Endodermal cell (in vitro differentiated cells): Measurements from ENCODE around the gene SLC25A21. TPM values are rescaled to one million over a fixed set of nuclear protein-coding genes. Genes with fewer than 3 reads are reported as not detected.
"Not testable (repeated sequence)": the region's sequence is repeated elsewhere in the genome, so short reads cannot be mapped to it uniquely, and the experiment has no call there.

Experiments used
- DNase-seq: peaks from one replicate; pipeline ENCODE4 v3.0.0-alpha.2; 2017
- H3K27ac ChIP-seq: 2 replicates; pipeline ENCODE4 v1.5.1; 2013; ENCODE audit warnings: mild to moderate bottlenecking, low read depth, low read length, moderate library complexity
- H3K27me3 ChIP-seq: 2 replicates; pipeline ENCODE4 v1.6.1; 2013; ENCODE audit warnings: mild to moderate bottlenecking, low read length, moderate library complexity; ENCODE audit not compliant: insufficient read depth, control insufficient read depth, poor library complexity, severe bottlenecking
- H3K36me3 ChIP-seq: 2 replicates; pipeline ENCODE4 v1.7.0; 2013; ENCODE audit warnings: mild to moderate bottlenecking, low read length, moderate library complexity; ENCODE audit not compliant: control insufficient read depth, insufficient read depth
- H3K4me1 ChIP-seq: one replicate; pipeline ENCODE4 v1.7.0; 2013; ENCODE audit warnings: low read length; ENCODE audit not compliant: control insufficient read depth, insufficient read depth
- H3K4me3 ChIP-seq: 2 replicates; pipeline ENCODE4 v1.5.1; 2013; ENCODE audit warnings: mild to moderate bottlenecking, low read length, moderate library complexity
- H3K9ac ChIP-seq: 2 replicates; pipeline ENCODE4 v1.6.1; 2013; ENCODE audit warnings: mild to moderate bottlenecking, low read length, moderate library complexity; ENCODE audit not compliant: poor library complexity, severe bottlenecking; ENCODE audit errors: extremely low read depth
- H3K9me3 ChIP-seq: 2 replicates; pipeline ENCODE4 v1.6.1; 2013; ENCODE audit warnings: mild to moderate bottlenecking, low read length, moderate library complexity; ENCODE audit not compliant: control insufficient read depth
- H3K27ac Mint-ChIP-seq: 2 replicates; pipeline ENCODE4 v1.8.0; 2020; ENCODE audit warnings: mixed read lengths
- H3K27me3 Mint-ChIP-seq: 2 replicates; pipeline ENCODE4 v1.8.0; 2021; ENCODE audit warnings: mild to moderate bottlenecking, mixed read lengths; ENCODE audit not compliant: insufficient read depth
- H3K36me3 Mint-ChIP-seq: 2 replicates; pipeline ENCODE4 v1.8.0; 2020; ENCODE audit warnings: low read depth, mixed read lengths
- H3K4me1 Mint-ChIP-seq: 2 replicates; pipeline ENCODE4 v1.8.0; 2020; ENCODE audit warnings: mixed read lengths
- H3K4me3 Mint-ChIP-seq: 2 replicates; pipeline ENCODE4 v1.8.0; 2020; ENCODE audit warnings: mild to moderate bottlenecking, moderate library complexity, mixed read lengths
- H3K9me3 Mint-ChIP-seq: 2 replicates; pipeline ENCODE4 v1.8.0; 2020; ENCODE audit warnings: mild to moderate bottlenecking, mixed read lengths
- WGBS, 2 experiments: methylation state at CpG; one replicate each; pipeline versions ENCODE4 v1.1.5 to v1.1.7; 2013; ENCODE audit warnings: missing lambda C conversion rate in 2 of 2, mixed read lengths in 1 of 2; ENCODE audit not compliant: insufficient coverage in 1 of 2, insufficient read length in 1 of 2; 5-methylcytosine and 5-hydroxymethylcytosine counted together
- total RNA-seq, 2 donors: library from RNA; stranded (reverse); fragmentation: NEBNext Ultra II Directional in 1 of 2; extraction: Animal tissue kit (Norgen Biotek cat#: 25700) in 1 of 2; gene quantifications; 2 replicates in 1 of 2; 3 replicates in 1 of 2; pipeline ENCODE4 v1.2.1, GENCODE V29; 2021
- TF ChIP-seq, protein P1 (sequence below): fragments of 200-600 bp; sonication (generic); conservative IDR thresholded peaks from 2 replicates; pipeline ENCODE4 v1.5.0; 2021; ENCODE audit warnings: antibody characterized with exemption, mild to moderate bottlenecking

Gene SLC25A21
- total RNA-seq, 2 donors from 2014 or later, result 1.9 TPM

DNA sequence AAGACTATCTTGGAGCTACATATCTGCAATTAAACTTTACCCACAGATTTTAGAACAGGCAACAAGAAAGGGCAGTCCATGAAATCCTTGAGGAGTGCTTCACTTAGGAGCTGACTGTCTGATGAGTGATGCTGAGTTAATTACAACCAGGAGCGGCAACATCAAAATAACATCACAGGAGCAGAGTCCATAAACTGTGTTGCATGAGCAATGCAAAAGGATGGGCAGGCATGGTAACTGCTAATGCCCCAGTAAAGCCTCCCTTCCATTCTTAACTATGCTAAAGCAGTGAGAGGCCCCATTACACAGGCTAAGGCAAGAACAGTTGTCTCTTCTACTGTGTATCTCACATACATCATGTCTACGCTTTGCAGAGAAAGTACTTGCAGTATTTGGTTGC, 354.2 kb downstream of the SLC25A21 start:
- Histone ChIP-seq H3K9ac (no peak overlapping the region), H3K4me3 (no peak overlapping the region), H3K27ac (no peak overlapping the region), H3K9me3 (no peaks in the 10 kb centered on the region), H3K4me1 (peaks cover 5% of the 10 kb centered on the region), H3K36me3 (no peaks in the 10 kb centered on the region), H3K27me3 (no peaks in the 10 kb centered on the region)
- Mint-ChIP-seq H3K9me3 (no peaks in the 10 kb centered on the region), H3K27ac (no peak overlapping the region), H3K4me1 (peaks cover 12% of the 10 kb centered on the region), H3K4me3 (no peak overlapping the region), H3K36me3 (no peaks in the 10 kb centered on the region), H3K27me3 (no peaks in the 10 kb centered on the region)
- TF ChIP-seq, protein P1, sequence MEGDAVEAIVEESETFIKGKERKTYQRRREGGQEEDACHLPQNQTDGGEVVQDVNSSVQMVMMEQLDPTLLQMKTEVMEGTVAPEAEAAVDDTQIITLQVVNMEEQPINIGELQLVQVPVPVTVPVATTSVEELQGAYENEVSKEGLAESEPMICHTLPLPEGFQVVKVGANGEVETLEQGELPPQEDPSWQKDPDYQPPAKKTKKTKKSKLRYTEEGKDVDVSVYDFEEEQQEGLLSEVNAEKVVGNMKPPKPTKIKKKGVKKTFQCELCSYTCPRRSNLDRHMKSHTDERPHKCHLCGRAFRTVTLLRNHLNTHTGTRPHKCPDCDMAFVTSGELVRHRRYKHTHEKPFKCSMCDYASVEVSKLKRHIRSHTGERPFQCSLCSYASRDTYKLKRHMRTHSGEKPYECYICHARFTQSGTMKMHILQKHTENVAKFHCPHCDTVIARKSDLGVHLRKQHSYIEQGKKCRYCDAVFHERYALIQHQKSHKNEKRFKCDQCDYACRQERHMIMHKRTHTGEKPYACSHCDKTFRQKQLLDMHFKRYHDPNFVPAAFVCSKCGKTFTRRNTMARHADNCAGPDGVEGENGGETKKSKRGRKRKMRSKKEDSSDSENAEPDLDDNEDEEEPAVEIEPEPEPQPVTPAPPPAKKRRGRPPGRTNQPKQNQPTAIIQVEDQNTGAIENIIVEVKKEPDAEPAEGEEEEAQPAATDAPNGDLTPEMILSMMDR, result no peak
- 50 to 79% methylated on average over 1 to 2 of the region's 2 CpGs for WGBS, 2 experiments
- DNase-seq, result no peak

DNA sequence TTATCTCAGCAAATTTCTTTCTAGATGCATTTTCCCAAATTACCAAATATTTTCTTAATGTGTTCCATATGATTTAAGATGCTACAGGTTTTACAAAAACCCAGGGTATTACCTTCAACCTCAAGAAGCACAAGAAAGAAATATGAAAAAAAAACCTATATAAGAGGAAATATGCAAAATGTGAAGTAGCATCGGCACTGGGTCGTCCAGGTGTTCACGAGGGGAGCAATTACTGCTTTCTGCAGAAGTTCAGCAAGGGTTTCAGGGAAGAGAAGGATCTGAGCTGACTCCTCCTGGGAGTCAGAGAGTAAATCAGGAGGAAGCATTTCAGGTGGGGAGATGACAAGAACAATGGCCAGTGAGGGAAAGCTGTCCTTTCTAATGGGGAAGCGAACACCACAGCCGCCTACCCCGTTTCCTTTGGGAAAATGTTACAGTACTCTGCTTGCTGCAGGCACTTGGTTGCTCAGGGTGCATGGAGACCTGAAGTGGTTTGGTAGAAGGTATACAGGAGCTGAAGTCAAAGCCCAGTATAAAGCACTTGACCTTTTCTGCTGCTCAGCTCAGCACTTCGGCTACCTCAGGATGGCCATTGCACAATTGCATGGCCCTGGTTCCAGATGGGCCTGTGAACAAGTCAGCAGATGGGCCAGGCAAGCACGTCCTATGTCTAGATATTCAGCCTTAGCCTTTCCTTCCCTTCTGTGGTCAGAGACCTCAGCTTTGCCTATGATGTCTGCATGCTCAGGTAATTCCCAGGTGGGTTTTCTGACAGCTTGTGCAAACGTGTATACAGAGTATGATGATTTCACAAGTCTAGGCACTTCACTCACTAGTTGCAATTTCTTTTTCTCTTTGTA, 355.1 kb downstream of the SLC25A21 start:
- no peaks in the 10 kb centered on the region for H3K36me3 Mint-ChIP-seq
- H3K27me3 Mint-ChIP-seq, result no peaks in the 10 kb centered on the region

DNA sequence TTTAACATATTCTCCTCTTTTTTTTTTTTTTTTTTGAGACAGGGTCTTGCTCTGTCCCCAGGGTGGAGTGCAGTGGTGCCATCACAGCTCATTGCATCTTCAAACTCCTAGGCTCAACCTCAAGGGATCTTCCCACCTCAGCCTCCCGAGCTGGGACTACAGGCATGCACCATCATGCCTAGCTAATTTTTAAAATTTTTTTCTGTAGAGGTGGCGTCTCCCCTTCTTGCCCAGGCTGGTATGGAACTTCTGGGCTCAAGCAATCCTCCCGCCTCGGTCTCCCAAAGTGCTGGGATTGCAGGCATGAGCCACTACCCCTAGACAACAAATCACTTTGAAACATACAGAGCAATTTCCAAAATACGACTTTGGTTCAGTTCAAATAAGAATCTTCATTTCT, 355.9 kb downstream of the SLC25A21 start:
- H3K27me3 Mint-ChIP-seq, result no peaks in the 10 kb centered on the region
- no peaks in the 10 kb centered on the region for H3K9me3 Mint-ChIP-seq
- no peaks in the 10 kb centered on the region for H3K36me3 ChIP-seq
- no peaks in the 10 kb centered on the region for H3K27me3 ChIP-seq
- no peak overlapping the region for H3K4me3 ChIP-seq
- H3K4me3 Mint-ChIP-seq, result no peak overlapping the region
- no peak for DNase-seq
- no peaks in the 10 kb centered on the region for H3K36me3 Mint-ChIP-seq
- no peak overlapping the region for H3K27ac ChIP-seq
- peaks cover 12% of the 10 kb centered on the region for H3K4me1 Mint-ChIP-seq
- H3K27ac Mint-ChIP-seq, result no peak overlapping the region
- no peaks in the 10 kb centered on the region for H3K9me3 ChIP-seq
- TF ChIP-seq, protein P1, result no peak
- no peak overlapping the region for H3K9ac ChIP-seq
- H3K4me1 ChIP-seq, result peaks cover 5% of the 10 kb centered on the region
- 83 to 100% methylated on average over 1 to 5 of the region's 5 CpGs for WGBS, 2 experiments

More for the DNA sequence above, 355.1 kb downstream of the SLC25A21 start:
- Histone ChIP-seq H3K27ac (no peak overlapping the region), H3K9me3 (no peaks in the 10 kb centered on the region), H3K4me1 (peaks cover 5% of the 10 kb centered on the region), H3K27me3 (no peaks in the 10 kb centered on the region), H3K4me3 (no peak overlapping the region), H3K36me3 (no peaks in the 10 kb centered on the region), H3K9ac (no peak overlapping the region)
- 91 to 97% methylated on average over 6 to 9 of the region's 9 CpGs for WGBS, 2 experiments
- Mint-ChIP-seq H3K4me3 (no peak overlapping the region), H3K4me1 (peaks cover 12% of the 10 kb centered on the region), H3K9me3 (no peaks in the 10 kb centered on the region), H3K27ac (no peak overlapping the region)
- TF ChIP-seq, protein P1, result no peak
- no peak for DNase-seq

DNA sequence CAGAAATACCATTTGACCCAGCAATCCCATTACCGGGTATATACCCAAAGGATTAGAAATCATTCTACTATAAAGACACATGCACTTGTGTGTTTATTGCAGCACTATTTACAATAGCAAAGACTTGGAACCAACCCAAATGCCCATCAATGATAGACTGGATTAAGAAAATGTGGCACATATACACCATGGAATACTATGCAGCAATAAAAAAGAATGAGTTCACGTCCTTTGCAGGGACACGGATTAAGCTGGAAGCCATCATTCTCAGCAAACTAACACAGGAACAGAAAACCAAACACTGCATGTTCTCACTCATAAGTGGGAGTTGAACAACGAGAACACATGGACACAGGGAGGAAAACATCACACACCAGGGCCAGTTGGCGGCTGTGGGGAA, 357.6 kb downstream of the SLC25A21 start:
- H3K9ac ChIP-seq, H3K9me3 Mint-ChIP-seq, H3K27me3 Mint-ChIP-seq, H3K27me3 ChIP-seq, H3K4me1 ChIP-seq, H3K36me3 ChIP-seq, H3K27ac ChIP-seq, H3K9me3 ChIP-seq, H3K4me1 Mint-ChIP-seq, H3K27ac Mint-ChIP-seq, DNase-seq, H3K36me3 Mint-ChIP-seq, H3K4me3 ChIP-seq, H3K4me3 Mint-ChIP-seq: not testable (repeated sequence)
- 93% methylated on average over 3 of the region's 5 CpGs for WGBS, 2 experiments
